ENCODE results near the gene ADGRG1. TPM values are rescaled to one million over a fixed set of nuclear protein-coding genes. Genes with fewer than 3 reads are reported as not detected.
"Not testable (repeated sequence)": the region's sequence is repeated elsewhere in the genome, so short reads cannot be mapped to it uniquely, and the experiment has no call there.

Gene ADGRG1
- total RNA-seq, 1 donor from 2014 or later: 6.4 TPM

DNA sequence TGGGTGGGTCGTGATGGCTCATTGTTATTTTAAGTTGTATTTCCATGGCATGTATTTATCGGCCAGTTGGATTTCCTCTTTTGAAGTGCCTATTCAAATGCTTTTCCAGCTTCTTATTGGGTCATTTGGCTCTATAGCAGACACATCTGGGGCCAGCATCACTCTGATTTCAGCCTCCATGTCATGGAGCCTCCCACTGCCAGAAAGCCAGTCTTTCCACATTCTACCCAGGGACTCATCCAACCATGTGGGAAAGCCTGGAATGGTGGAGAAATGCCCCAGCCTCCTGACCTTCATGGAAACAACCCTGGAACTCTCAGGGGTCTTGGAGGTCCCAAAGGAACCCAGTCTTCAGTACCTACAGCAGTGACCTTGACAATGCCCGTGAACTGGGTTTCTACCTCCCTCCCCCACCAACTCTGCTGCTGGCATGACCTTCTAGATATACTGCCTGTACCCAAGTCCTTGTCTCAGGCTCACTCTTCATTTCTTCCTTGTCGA lies 33.8 kb upstream of the ADGRG1 start:
- Mint-ChIP-seq H3K9me3 (peaks cover 21% of the 10 kb centered on the region), H3K4me1 (ENCODE audit: low read depth) (peaks cover 63% of the 10 kb centered on the region), H3K27me3 (ENCODE audit: insufficient read depth) (no peaks in the 10 kb centered on the region), H3K27ac (peak overlapping the region; percentile 37), H3K4me3 (no peak overlapping the region), H3K36me3 (ENCODE audit: low read depth) (peaks cover 16% of the 10 kb centered on the region)
- intact Hi-C loops (cut with micrococcal nuclease): loop anchor here (5.0 kb wide), 2 partner anchors 132 to 533 kb away; partner anchors contain the start of genes CFAP20 and POLR2C
- no peak for DNase-seq (ENCODE audit: low spot score)

DNA sequence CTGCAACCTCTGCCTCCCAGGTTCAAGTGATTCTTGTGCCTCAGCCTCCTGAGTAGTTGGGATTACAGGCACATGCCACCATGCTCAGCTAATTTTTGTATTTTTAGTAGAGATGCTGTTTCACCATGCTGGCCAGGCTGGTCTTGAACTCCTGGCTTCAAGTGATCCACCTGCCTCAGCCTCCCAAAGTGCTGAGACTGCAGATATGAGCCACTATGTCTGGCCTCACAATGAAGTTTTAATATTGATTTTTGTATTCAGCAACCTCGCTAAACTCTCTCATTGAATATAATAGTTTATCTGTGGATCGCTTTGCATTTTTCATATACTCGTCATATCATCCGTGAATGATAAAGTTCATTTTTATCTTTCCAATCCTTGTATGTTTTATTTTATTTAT lies 32.2 kb upstream of the ADGRG1 start:
- H3K9me3 Mint-ChIP-seq: peaks cover 21% of the 10 kb centered on the region
- H3K4me1 Mint-ChIP-seq (ENCODE audit: low read depth): peaks cover 59% of the 10 kb centered on the region
- intact Hi-C loops (cut with micrococcal nuclease); H3K27me3 Mint-ChIP-seq (ENCODE audit: insufficient read depth); H3K27ac Mint-ChIP-seq; DNase-seq (ENCODE audit: low spot score); H3K4me3 Mint-ChIP-seq: not testable (repeated sequence)
- H3K36me3 Mint-ChIP-seq (ENCODE audit: low read depth): peaks cover 16% of the 10 kb centered on the region

DNA sequence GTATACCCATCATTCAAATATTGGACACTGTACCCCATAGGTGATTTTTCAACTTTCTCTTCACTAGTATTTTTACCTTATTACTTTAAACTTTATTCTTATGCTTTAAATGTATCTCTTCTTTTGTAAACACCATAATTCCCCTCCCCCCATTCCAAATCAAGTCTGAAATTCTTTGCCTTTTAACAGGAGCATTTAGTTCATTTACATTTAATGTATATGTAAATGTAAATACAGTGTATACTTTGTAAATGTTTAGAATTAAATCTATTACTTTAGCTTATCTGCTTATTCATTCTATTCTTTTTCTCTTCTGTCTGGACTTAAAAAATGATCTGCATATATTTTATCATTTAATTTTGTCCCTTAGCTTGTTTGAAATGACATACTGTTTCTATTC lies 30.0 kb upstream of the ADGRG1 start:
- no peak overlapping the region for H3K4me3 Mint-ChIP-seq
- no peak for DNase-seq (ENCODE audit: low spot score)
- no peaks in the 10 kb centered on the region for H3K27me3 Mint-ChIP-seq (ENCODE audit: insufficient read depth)
- intact Hi-C loops (cut with micrococcal nuclease): no loop called here
- no peak overlapping the region for H3K27ac Mint-ChIP-seq
- H3K4me1 Mint-ChIP-seq (ENCODE audit: low read depth): peaks cover 59% of the 10 kb centered on the region
- H3K9me3 Mint-ChIP-seq: peaks cover 21% of the 10 kb centered on the region
- peaks cover 11% of the 10 kb centered on the region for H3K36me3 Mint-ChIP-seq (ENCODE audit: low read depth)

DNA sequence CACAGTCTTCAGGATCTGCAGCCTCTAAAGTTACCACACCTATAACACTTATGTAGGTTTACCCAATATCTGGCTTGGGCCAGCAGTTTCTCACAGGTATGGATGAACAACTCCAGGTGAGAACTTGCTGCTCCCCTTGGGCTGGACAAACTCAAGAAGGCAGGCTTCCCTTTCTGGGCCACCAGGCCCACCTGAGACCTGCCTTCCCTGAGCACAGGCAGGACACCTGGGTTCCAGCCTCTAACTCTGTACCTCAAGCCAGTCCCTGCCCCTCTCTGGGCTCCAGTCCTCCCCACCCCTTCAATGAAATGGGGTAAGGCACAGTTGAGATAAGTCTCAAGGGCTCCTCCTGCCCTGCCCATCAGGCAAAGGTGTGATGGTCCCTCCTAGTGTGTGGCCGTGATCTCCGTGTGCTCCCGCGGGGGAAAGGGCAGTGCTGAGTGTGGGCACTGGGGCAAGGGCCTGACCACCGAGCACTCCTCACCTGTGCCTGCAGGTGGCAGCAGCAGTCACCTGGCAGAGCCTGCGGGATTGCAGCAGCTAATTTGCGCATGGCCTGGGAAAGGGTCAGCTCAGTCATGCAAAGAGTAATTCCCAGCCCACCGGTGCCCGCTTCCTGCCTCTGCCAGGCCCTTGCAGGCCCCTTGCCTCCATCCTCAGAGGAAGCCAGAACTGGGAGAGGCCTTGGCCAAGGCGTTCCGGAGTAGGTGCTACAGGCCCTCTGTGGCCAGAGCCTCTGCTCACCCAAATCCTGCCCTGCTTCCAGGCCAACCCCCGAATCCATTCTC lies 28.2 kb upstream of the ADGRG1 start:
- peaks cover 16% of the 10 kb centered on the region for H3K9me3 Mint-ChIP-seq
- intact Hi-C loops (cut with micrococcal nuclease): loop anchor here (5.0 kb wide), 2 partner anchors 1148 to 1403 kb away; partner anchors contain the start of genes NUDT21 and OGFOD1
- no peak for DNase-seq (ENCODE audit: low spot score)
- H3K27ac Mint-ChIP-seq: peak overlapping the region; percentile 24
- H3K4me1 Mint-ChIP-seq (ENCODE audit: low read depth): peaks cover 62% of the 10 kb centered on the region
- no peaks in the 10 kb centered on the region for H3K27me3 Mint-ChIP-seq (ENCODE audit: insufficient read depth)
- H3K36me3 Mint-ChIP-seq (ENCODE audit: low read depth): peaks cover 13% of the 10 kb centered on the region
- H3K4me3 Mint-ChIP-seq: no peak overlapping the region

DNA sequence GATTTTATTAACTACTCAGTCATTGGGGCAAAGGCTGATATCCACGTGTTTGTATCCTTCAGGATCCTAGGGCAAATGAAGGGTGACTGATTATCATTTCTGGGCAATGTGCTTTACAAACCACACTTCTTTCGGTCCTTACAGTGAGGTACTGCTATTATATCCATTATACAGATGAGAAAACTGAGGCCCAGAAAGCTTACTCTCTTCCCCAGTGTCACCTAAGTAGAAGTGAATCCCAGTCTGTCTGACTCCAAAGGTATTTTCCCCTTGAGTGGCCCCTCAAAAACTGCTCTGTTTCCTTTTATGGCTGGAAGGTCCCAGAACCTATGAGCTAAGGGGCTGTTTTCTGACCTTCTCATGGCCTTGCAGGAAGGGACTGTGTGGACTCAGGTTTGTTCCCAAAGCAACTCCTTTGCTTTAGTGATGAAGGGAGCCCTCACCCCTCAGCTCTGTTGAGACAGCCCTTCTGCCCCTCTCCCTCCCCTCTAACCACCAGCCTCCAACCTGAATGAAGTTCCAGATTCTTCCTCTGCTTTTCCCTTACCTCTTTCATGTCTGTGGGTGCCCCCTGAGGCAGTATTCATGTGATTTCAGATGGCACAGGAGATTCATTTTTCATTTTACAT lies 27.4 kb upstream of the ADGRG1 start:
- H3K27me3 Mint-ChIP-seq (ENCODE audit: insufficient read depth): no peaks in the 10 kb centered on the region
- H3K4me3 Mint-ChIP-seq: peak overlapping the region; percentile 29
- peaks cover 12% of the 10 kb centered on the region for H3K9me3 Mint-ChIP-seq

DNA sequence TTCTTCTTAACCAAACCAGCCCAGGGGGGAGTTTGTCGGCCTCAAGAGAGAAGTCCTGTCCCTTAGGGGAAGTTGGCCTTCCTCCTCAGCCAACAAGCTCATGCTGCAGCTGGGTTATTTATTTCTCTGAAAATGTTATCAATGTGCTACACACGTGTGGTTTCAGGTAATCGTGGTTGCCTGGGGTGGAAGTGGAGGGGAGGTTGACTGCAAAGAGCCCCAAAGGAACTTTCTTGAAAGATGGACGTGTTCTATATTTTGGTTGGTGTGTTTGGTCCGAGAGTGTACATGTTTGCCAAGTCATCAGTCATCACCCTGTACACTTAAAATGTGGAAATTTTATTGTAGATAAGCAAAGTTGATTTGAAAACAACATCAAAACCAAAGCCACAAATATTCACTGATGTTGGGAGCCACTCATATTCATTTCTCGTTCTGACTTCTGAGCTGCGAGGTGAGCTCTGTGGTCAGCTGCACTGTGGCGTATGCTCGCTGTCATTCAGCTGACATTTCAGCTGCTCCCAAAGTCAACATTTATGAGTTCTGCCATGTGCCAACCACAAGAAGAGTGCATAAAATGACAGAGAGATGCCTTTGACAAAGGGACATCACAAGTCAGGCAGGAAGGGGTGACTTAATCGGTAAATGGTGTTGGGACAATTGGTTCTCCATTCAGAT lies 26.5 kb upstream of the ADGRG1 start:
- H3K4me3 Mint-ChIP-seq: peak overlapping the region; percentile 16
- peak overlapping the region; percentile 98 for H3K27ac Mint-ChIP-seq
- peak; percentile 77 for DNase-seq (ENCODE audit: low spot score)
- peaks cover 59% of the 10 kb centered on the region for H3K4me1 Mint-ChIP-seq (ENCODE audit: low read depth)
- H3K9me3 Mint-ChIP-seq: peaks cover 12% of the 10 kb centered on the region
- no peaks in the 10 kb centered on the region for H3K27me3 Mint-ChIP-seq (ENCODE audit: insufficient read depth)
- H3K36me3 Mint-ChIP-seq (ENCODE audit: low read depth): peaks cover 7% of the 10 kb centered on the region
- intact Hi-C loops (cut with micrococcal nuclease): loop anchor here (1.0 to 5.0 kb wide), 8 partner anchors 8 to 1405 kb away; partner anchors contain the start of genes CCDC102A, KATNB1, NUDT21 and OGFOD1

More for the DNA sequence above, 27.4 kb upstream of the ADGRG1 start:
- Mint-ChIP-seq H3K27ac (peak overlapping the region; percentile 98), H3K4me1 (ENCODE audit: low read depth) (peaks cover 65% of the 10 kb centered on the region), H3K36me3 (ENCODE audit: low read depth) (peaks cover 10% of the 10 kb centered on the region)
- DNase-seq (ENCODE audit: low spot score): no peak
- intact Hi-C loops (cut with micrococcal nuclease): loop anchor here (5.0 kb wide), 2 partner anchors 1149 to 1404 kb away; partner anchors contain the start of genes NUDT21 and OGFOD1

DNA sequence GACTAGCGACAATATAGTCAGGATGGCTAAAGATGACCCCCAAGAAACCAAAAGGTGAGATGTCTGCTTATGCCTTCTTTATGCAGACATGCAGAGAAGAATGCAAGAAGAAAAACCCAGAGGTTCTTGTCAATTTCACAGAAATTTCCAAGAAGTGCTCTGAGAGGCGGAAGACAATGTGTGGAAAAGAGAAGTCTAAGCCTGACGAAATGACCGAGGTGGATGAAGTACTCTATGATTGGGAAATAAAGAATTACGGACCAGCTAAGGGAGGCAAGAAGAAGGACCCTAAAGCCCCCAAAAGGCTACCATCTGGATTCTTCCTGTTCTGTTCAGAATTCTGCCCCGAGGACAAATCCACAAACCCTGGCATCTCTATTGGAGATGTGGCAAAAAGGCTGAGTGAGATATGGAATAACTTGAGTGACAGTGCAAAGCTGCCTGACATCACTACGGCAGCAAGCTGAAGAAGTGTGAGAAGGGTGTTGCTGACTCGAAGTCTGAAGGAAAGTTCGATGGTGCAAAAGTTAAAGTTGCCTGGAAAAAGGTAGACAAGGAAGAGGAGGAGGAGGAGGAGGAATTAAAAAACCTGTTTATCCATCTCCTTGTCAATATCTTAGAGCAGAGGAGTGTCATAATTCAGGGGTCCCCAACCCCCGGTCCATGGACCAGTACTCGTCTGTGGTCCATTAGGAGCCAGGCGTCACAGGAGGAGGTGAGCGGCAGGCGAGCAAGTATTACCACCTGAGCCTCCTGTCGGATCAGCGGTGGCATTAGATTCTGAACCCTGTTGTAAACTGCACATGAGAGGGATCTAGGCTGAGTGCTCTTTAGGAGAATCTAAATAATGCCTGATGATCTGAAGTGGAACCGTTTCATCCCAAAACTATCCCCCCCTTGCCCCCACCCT lies 25.1 kb upstream of the ADGRG1 start:
- peaks cover 60% of the 10 kb centered on the region for H3K4me1 Mint-ChIP-seq (ENCODE audit: low read depth)
- H3K9me3 Mint-ChIP-seq: peaks cover 3% of the 10 kb centered on the region
- DNase-seq (ENCODE audit: low spot score): no peak
- no peak overlapping the region for H3K4me3 Mint-ChIP-seq
- H3K36me3 Mint-ChIP-seq (ENCODE audit: low read depth): peaks cover 5% of the 10 kb centered on the region
- peak overlapping the region; percentile 20 for H3K27ac Mint-ChIP-seq
- intact Hi-C loops (cut with micrococcal nuclease): loop anchor here (2.0 to 5.0 kb wide), 3 partner anchors 67 to 1406 kb away; partner anchors contain the start of genes CCDC102A, NUDT21 and OGFOD1
- H3K27me3 Mint-ChIP-seq (ENCODE audit: insufficient read depth): no peaks in the 10 kb centered on the region

DNA sequence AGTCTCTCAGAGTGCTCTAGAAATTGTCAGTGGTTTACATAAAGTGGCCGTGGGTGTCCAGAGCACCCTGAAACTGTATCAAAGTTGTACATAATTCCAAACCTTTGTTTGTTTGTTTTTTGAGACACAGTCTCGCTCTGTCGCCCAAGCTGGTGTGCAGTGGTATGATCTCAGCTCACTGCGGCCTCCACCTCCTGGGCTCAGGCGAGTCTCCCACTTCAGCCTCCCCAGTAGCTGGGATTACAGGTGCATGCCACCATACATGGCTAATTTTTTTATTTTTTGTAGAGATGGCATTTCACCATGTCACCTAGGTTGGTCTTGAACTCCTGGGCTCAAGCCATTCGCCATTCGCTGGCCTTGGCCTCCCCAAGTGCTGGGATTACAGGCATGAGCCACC lies 24.3 kb upstream of the ADGRG1 start:
- no peak for DNase-seq (ENCODE audit: low spot score)
- Mint-ChIP-seq H3K27me3 (ENCODE audit: insufficient read depth) (no peaks in the 10 kb centered on the region), H3K9me3 (no peaks in the 10 kb centered on the region), H3K36me3 (ENCODE audit: low read depth) (peaks cover 3% of the 10 kb centered on the region), H3K4me1 (ENCODE audit: low read depth) (peaks cover 64% of the 10 kb centered on the region), H3K4me3 (no peak overlapping the region), H3K27ac (no peak overlapping the region)
- intact Hi-C loops (cut with micrococcal nuclease): loop anchor here (5.0 kb wide), 2 partner anchors 1152 to 1407 kb away; partner anchors contain the start of genes NUDT21 and OGFOD1

DNA sequence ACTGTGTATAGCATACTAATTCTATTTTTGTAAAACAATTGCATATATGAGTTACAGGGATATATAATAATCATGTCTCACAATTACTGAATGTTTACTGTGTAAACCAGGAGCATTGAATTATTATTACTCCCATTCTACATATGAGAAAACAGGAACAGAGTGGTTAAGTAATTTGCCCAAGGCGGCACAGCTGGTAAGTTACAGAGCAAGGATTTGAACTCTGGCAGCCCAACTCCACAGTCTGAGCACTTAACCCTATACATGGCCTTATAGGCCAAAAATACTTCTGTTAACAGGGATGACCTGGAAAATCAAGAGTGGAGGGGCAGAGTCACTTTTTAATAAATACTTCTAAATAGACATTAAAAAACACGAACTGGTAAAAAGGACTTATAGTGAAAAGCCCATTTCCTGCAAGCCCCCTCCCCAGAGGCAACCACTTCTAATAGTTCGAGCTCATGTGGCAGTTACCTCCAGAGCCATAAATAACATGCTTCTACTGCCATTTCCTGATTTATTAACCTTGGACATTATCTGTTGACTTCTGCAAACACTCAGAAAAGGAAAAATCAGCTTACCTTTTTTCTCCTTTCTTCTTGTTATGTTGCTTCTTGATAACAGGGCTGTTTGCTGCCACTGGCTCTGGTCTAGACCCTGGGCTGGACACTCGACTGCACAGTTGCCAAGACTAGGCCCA lies 22.1 kb upstream of the ADGRG1 start:
- intact Hi-C loops (cut with micrococcal nuclease): loop anchor here (5.0 kb wide), 1 partner anchor 304 kb away; no protein-coding TSS in a partner anchor
- Mint-ChIP-seq H3K27ac (no peak overlapping the region), H3K4me3 (no peak overlapping the region), H3K27me3 (ENCODE audit: insufficient read depth) (no peaks in the 10 kb centered on the region), H3K9me3 (no peaks in the 10 kb centered on the region), H3K4me1 (ENCODE audit: low read depth) (peaks cover 77% of the 10 kb centered on the region), H3K36me3 (ENCODE audit: low read depth) (peaks cover 4% of the 10 kb centered on the region)
- DNase-seq (ENCODE audit: low spot score): no peak

DNA sequence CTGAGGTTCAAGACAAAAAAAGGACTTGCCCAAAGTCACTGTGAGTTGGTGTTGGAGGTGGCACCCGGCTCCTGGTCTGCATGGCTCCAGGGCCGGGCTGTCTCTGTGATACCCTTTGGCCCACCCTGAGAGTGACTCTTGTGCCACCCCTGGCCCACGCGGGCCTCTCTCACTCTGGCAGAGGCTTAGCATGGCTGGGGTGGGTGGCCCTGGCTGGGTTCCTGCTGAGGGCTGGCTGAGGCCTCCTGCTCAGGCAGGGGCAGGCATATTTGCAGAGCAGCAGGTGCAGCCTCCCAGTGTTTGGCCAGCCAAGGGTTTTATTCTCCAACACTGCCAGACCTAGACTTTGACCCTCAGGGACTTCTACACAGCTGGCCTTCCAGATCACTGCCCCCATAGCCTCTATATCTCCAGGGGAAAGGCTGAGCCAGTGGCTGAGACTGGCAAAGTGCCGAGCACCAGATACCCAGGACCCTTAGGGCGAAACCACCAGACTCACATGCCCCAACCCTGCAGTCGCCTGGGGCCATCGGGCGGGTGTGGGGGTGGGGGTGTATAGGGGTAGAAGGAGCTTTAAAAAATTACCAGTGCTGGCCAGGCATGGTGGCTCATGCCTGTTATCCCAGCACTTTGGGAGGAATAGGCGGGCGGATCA lies 21.5 kb upstream of the ADGRG1 start:
- no peak overlapping the region for H3K4me3 Mint-ChIP-seq
- H3K9me3 Mint-ChIP-seq: no peaks in the 10 kb centered on the region
- no peak overlapping the region for H3K27ac Mint-ChIP-seq
- no peak for DNase-seq (ENCODE audit: low spot score)
- intact Hi-C loops (cut with micrococcal nuclease): loop anchor here (5.0 kb wide), 1 partner anchor 305 kb away; no protein-coding TSS in a partner anchor
- peaks cover 6% of the 10 kb centered on the region for H3K36me3 Mint-ChIP-seq (ENCODE audit: low read depth)
- H3K27me3 Mint-ChIP-seq (ENCODE audit: insufficient read depth): no peaks in the 10 kb centered on the region
- peaks cover 74% of the 10 kb centered on the region for H3K4me1 Mint-ChIP-seq (ENCODE audit: low read depth)

All from activated T-helper 1 cell treated with anti-CD3 and anti-CD28 coated beads, Interleukin-12 subunit alpha, Interleukin-12 subunit beta, Interleukin-2, Interleukin-4 antibody, amounts not matched to agents 30 ng/mL and 10 ng/mL and 1 ng/mL, durations not matched to agents 14 hours and 24 hours and 36 hours (primary cell).